ENCODE measurements around the gene ADGRA3.

ADGRA3 gene

GRCh38 chr4:22502895-22503814 is 12.7 kb downstream of the ADGRA3 start:
- TF ChIP-seq EZH2phosphoT487 (IDR thresholded peaks at IDR 0.05; ENCODE audit: borderline replicate concordance): no peak
- TF ChIP-seq CTCF (conservative IDR thresholded peaks at IDR 0.05; ENCODE audit: low read length): no peak
- peaks cover 9% of the 10 kb centered on the region for H3K4me1 ChIP-seq (ENCODE audit: insufficient read depth, low read length, poor library complexity, severe bottlenecking)
- H3K27me3 ChIP-seq (ENCODE audit: insufficient read depth, low read length, poor library complexity, severe bottlenecking): no peaks in the 10 kb centered on the region
- H3K9ac ChIP-seq (ENCODE audit: low read depth, low read length, poor library complexity, severe bottlenecking): no peak overlapping the region
- H3K9me3 ChIP-seq (ENCODE audit: insufficient read depth, low read depth, low read length): no peaks in the 10 kb centered on the region
- H2AFZ ChIP-seq (ENCODE audit: low read length): no peak overlapping the region
- H3K36me3 ChIP-seq (ENCODE audit: insufficient read depth, low read length): no peaks in the 10 kb centered on the region
- H4K20me1 ChIP-seq (ENCODE audit: insufficient read depth, low read length, poor library complexity, severe bottlenecking): peaks cover 31% of the 10 kb centered on the region
- no peak overlapping the region for H3K4me2 ChIP-seq (ENCODE audit: low read depth, low read length, poor library complexity, severe bottlenecking)
- no peaks in the 10 kb centered on the region for H3F3A ChIP-seq (ENCODE audit: low read depth)
- peaks cover 80% of the 10 kb centered on the region for H3K79me2 ChIP-seq (ENCODE audit: insufficient read depth, low read length)
- no peak overlapping the region for H3K4me3 ChIP-seq (ENCODE audit: low read length, poor library complexity, severe bottlenecking)
- H3K9me2 ChIP-seq (replicated peaks; ENCODE audit: low read depth, low read length): no peaks in the 10 kb centered on the region

GRCh38 chr4:22501715-22502095 is 14.2 kb downstream of the ADGRA3 start:
- Histone ChIP-seq H3K4me1 (ENCODE audit: insufficient read depth, low read length, poor library complexity, severe bottlenecking) (peaks cover 9% of the 10 kb centered on the region), H2AFZ (ENCODE audit: low read length) (no peak overlapping the region), H3K36me3 (ENCODE audit: insufficient read depth, low read length) (no peaks in the 10 kb centered on the region), H3F3A (ENCODE audit: low read depth) (no peaks in the 10 kb centered on the region), H4K20me1 (ENCODE audit: insufficient read depth, low read length, poor library complexity, severe bottlenecking) (peaks cover 31% of the 10 kb centered on the region), H3K4me2 (ENCODE audit: low read depth, low read length, poor library complexity, severe bottlenecking) (no peak overlapping the region), H3K9me2 (replicated peaks; ENCODE audit: low read depth, low read length) (no peaks in the 10 kb centered on the region), H3K79me2 (ENCODE audit: insufficient read depth, low read length) (peaks cover 78% of the 10 kb centered on the region), H3K9me3 (ENCODE audit: insufficient read depth, low read depth, low read length) (no peaks in the 10 kb centered on the region), H3K27me3 (ENCODE audit: insufficient read depth, low read length, poor library complexity, severe bottlenecking) (no peaks in the 10 kb centered on the region), H3K4me3 (ENCODE audit: low read length, poor library complexity, severe bottlenecking) (no peak overlapping the region), H3K9ac (ENCODE audit: low read depth, low read length, poor library complexity, severe bottlenecking) (no peak overlapping the region)
- TF ChIP-seq CTCF (conservative IDR thresholded peaks at IDR 0.05; ENCODE audit: low read length) (no peak), EZH2phosphoT487 (IDR thresholded peaks at IDR 0.05; ENCODE audit: borderline replicate concordance) (no peak)

GRCh38 chr4:22500831-22501714 is 14.8 kb downstream of the ADGRA3 start:
- Histone ChIP-seq H3K9ac (ENCODE audit: low read depth, low read length, poor library complexity, severe bottlenecking) (no peak overlapping the region), H3K9me3 (ENCODE audit: insufficient read depth, low read depth, low read length) (no peaks in the 10 kb centered on the region), H3K4me1 (ENCODE audit: insufficient read depth, low read length, poor library complexity, severe bottlenecking) (peaks cover 9% of the 10 kb centered on the region), H3F3A (ENCODE audit: low read depth) (no peaks in the 10 kb centered on the region), H3K4me2 (ENCODE audit: low read depth, low read length, poor library complexity, severe bottlenecking) (no peak overlapping the region), H3K36me3 (ENCODE audit: insufficient read depth, low read length) (no peaks in the 10 kb centered on the region), H3K79me2 (ENCODE audit: insufficient read depth, low read length) (peaks cover 78% of the 10 kb centered on the region), H3K9me2 (replicated peaks; ENCODE audit: low read depth, low read length) (no peaks in the 10 kb centered on the region), H3K27me3 (ENCODE audit: insufficient read depth, low read length, poor library complexity, severe bottlenecking) (no peaks in the 10 kb centered on the region), H4K20me1 (ENCODE audit: insufficient read depth, low read length, poor library complexity, severe bottlenecking) (peaks cover 31% of the 10 kb centered on the region), H3K4me3 (ENCODE audit: low read length, poor library complexity, severe bottlenecking) (no peak overlapping the region), H2AFZ (ENCODE audit: low read length) (no peak overlapping the region)
- TF ChIP-seq EZH2phosphoT487 (IDR thresholded peaks at IDR 0.05; ENCODE audit: borderline replicate concordance) (no peak), CTCF (conservative IDR thresholded peaks at IDR 0.05; ENCODE audit: low read length) (no peak)
